Hematopoietic multipotent progenitor cell treated with erythropoietin and hydrocortisone succinate and interleukin-3 and kit ligand, for 4 days (in vitro differentiated cells): ENCODE data around the gene ACY1.
"Not testable (repeated sequence)": the region's sequence is repeated elsewhere in the genome, so short reads cannot be mapped to it uniquely, and the experiment has no call there.

Experiments
- DNase-seq: peaks from one replicate; pipeline ENCODE4 v3.0.0-alpha.2; 2015

ACY1 gene

GRCh38 chr3:52030714-52031310 lies 47.5 kb downstream of the ACY1 start:
- no peak for DNase-seq

DNA sequence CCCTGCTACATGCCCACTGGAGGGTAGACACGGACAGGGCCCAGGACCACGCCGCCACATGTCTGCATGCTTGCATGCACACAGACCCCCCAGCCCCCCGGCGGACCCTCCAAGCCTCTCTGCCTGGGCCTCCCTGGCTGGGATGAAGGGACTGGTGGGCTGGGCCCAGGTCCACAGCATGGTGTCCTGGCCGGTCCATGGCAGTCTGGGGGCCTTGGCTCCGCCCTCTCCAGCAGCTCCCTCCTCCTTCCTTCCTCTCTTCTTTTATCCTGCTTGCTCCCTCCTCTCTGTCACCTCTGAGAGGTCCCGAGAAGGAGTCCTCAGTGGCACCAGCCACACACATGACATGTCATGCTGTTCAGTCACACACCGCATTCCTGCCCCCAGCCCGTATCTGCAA lies 48.6 kb downstream of the ACY1 start:
- DNase-seq, result no peak

- no peak for DNase-seq
Measured at GRCh38 chr3:52032702-52033408, 49.5 kb downstream of the ACY1 start.

GRCh38 chr3:52033748-52034147 lies 50.4 kb downstream of the ACY1 start:
- not testable (repeated sequence) for DNase-seq

DNA sequence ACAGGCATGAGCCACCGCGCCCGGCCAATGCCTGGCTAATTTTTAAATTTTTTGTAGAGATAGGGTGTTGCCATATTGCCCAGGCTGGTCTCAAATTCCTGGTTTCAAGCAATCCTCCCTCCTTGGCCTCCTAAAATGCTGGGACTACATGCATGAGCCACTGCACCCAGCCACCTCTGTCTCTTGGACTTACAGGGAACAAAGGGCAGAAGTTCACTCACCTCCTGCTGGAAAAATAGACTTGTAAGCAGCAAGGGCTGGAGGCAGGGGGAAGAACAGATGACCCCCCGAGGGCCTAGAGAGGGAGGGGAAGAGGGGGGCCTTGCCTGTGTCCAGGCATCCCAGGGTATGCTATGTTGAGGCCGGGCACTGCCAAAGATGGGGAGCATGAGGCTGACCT lies 50.9 kb downstream of the ACY1 start:
- no peak for DNase-seq

- DNase-seq, result no peak
Measured at GRCh38 chr3:52034651-52035050, 51.3 kb downstream of the ACY1 start.

DNA sequence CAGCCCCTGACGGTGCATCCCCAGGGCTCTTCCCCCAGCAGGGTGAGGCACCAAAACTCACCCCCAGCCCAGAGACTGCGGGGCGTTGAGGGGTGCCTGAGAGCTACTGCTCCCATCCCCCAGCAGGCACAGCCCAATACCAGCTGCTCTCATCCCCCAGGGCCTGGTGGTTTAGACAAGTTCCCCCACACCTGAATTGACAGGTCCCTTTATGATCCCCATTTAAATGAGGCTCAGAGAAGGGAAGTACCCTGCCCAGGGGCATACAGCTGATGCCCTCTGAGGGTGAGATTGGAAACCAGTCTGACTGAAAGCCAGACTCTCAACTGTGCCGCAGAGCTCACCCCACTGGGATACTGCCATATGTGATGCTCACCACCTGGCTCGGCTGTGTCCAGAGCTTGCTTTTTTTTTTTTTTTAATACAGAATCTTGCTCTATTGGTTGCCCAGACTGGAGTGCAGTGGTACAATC lies 52.9 kb downstream of the ACY1 start:
- DNase-seq, result no peak

DNA sequence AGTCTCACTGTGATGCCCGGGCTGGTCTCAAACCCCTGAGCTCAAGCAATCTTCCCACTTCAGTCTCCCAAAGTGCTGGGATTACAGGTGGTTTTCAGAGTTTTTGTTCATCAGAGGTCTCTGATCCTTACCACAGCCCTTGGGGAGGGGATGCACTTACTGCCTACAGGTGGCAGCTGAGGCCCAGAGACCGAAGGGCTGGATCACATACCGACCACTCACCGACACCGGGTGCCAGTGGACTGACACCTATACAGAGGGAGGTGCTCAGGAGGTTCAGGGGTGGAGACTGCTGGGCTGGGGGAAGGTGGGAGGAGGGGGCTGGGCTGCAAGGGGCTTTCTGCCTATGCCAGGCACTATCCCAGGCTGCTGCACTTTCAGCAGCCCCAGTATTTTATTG lies 53.5 kb downstream of the ACY1 start:
- DNase-seq, result no peak

GRCh38 chr3:52037291-52037690 lies 54.0 kb downstream of the ACY1 start:
- no peak for DNase-seq

- no peak for DNase-seq
Measured at GRCh38 chr3:52038227-52038626, 54.9 kb downstream of the ACY1 start.
